SK-N-SH treated with all-trans-retinoic acid at 6 μM for 48 hours (cell line): ENCODE measurements around the gene LPP.

Experiments
- ATAC-seq: fragments of 200-7000 bp; cut with Tn5 transposase; 3 replicates; pipeline ENCODE4 v1.9.1; 2020; ENCODE audit warnings: mild to moderate bottlenecking, moderate library complexity
- ARNTL ChIP-seq: fragments of 450-650 bp; formaldehyde crosslinking; IDR thresholded peaks from 2 replicates; pipeline ENCODE4 v1.5.0; 2020; ENCODE audit warnings: low read depth, mild to moderate bottlenecking, moderate library complexity, borderline replicate concordance
- BACH2 ChIP-seq: fragments of 250-450 bp; sonication (Bioruptor Pico); IDR thresholded peaks from 2 replicates; pipeline ENCODE4 v1.9.0; 2021; ENCODE audit warnings: mild to moderate bottlenecking, borderline replicate concordance
- ESRRG ChIP-seq: fragments of 250-450 bp; sonication (Bioruptor Pico); IDR thresholded peaks from 2 replicates; pipeline ENCODE4 v1.6.1; 2021; ENCODE audit warnings: mild to moderate bottlenecking
- GLIS3 ChIP-seq: fragments of 250-450 bp; sonication (Bioruptor Pico); IDR thresholded peaks from 2 replicates; pipeline ENCODE4 v1.5.0; 2020; ENCODE audit warnings: mild to moderate bottlenecking, moderate library complexity
- ISL1 ChIP-seq: fragments of 250-450 bp; sonication (Bioruptor Pico); IDR thresholded peaks from 2 replicates; pipeline ENCODE4 v2.1.2; 2022; ENCODE audit warnings: mild to moderate bottlenecking, moderate library complexity
- OSR1 ChIP-seq: fragments of 250-450 bp; sonication (Bioruptor Pico); IDR thresholded peaks from 2 replicates; pipeline ENCODE4 v1.8.0; 2022; ENCODE audit warnings: moderate library complexity, mild to moderate bottlenecking, inconsistent platforms
- RARB ChIP-seq: fragments of 250-450 bp; sonication (Bioruptor Pico); IDR thresholded peaks from 2 replicates; pipeline ENCODE4 v1.8.0; 2021; ENCODE audit warnings: mild to moderate bottlenecking, moderate library complexity
- SNAI2 ChIP-seq: fragments of 250-450 bp; sonication (Bioruptor Pico); IDR thresholded peaks from 2 replicates; pipeline ENCODE4 v1.5.0; 2020; ENCODE audit warnings: mild to moderate bottlenecking, moderate library complexity
- TOX ChIP-seq: fragments of 250-450 bp; sonication (Bioruptor Pico); IDR thresholded peaks from 2 replicates; pipeline ENCODE4 v1.8.0; 2021; ENCODE audit warnings: mild to moderate bottlenecking, moderate library complexity, borderline replicate concordance
- ZC3H10 ChIP-seq: fragments of 250-450 bp; sonication (Bioruptor Pico); IDR thresholded peaks from 2 replicates; pipeline ENCODE4 v1.5.1; 2021; ENCODE audit warnings: mild to moderate bottlenecking, moderate library complexity
- ZFP3 ChIP-seq: fragments of 250-450 bp; sonication (Bioruptor Pico); IDR thresholded peaks from 2 replicates; pipeline ENCODE4 v1.5.0; 2020; ENCODE audit warnings: mild to moderate bottlenecking, moderate library complexity
- ZNF565 ChIP-seq: fragments of 450-650 bp; formaldehyde crosslinking; conservative IDR thresholded peaks from 2 replicates; pipeline ENCODE4 v1.5.0; 2020; ENCODE audit warnings: low read depth, mild to moderate bottlenecking, moderate library complexity
- ZNF70 ChIP-seq: fragments of 450-650 bp; formaldehyde crosslinking; IDR thresholded peaks from 2 replicates; pipeline ENCODE4 v1.5.0; 2020; ENCODE audit warnings: mild to moderate bottlenecking, moderate library complexity
- ZNF8 ChIP-seq: fragments of 450-650 bp; formaldehyde crosslinking; IDR thresholded peaks from 2 replicates; pipeline ENCODE4 v1.5.0; 2020; ENCODE audit warnings: mild to moderate bottlenecking, moderate library complexity
- TF ChIP-seq, protein P1 (sequence below): fragments of 250-450 bp; sonication (Bioruptor Pico); IDR thresholded peaks from 2 replicates; pipeline ENCODE4 v1.5.1; 2020; ENCODE audit warnings: low read depth, mild to moderate bottlenecking, moderate library complexity
- TF ChIP-seq, protein P2 (sequence below): fragments of 250-450 bp; sonication (Bioruptor Pico); IDR thresholded peaks from 2 replicates; pipeline ENCODE4 v1.8.0; 2021; ENCODE audit warnings: low read depth, mild to moderate bottlenecking, moderate library complexity, borderline replicate concordance
- TF ChIP-seq, protein P3 (sequence below): fragments of 250-450 bp; sonication (Bioruptor Pico); IDR thresholded peaks from 2 replicates; pipeline ENCODE4 v1.8.0; 2020; ENCODE audit warnings: mild to moderate bottlenecking, moderate library complexity, borderline replicate concordance
- TF ChIP-seq, protein P4 (sequence below): fragments of 250-450 bp; sonication (Bioruptor Pico); IDR thresholded peaks from 2 replicates; pipeline ENCODE4 v1.5.0; 2020; ENCODE audit warnings: mild to moderate bottlenecking, moderate library complexity

LPP gene

DNA sequence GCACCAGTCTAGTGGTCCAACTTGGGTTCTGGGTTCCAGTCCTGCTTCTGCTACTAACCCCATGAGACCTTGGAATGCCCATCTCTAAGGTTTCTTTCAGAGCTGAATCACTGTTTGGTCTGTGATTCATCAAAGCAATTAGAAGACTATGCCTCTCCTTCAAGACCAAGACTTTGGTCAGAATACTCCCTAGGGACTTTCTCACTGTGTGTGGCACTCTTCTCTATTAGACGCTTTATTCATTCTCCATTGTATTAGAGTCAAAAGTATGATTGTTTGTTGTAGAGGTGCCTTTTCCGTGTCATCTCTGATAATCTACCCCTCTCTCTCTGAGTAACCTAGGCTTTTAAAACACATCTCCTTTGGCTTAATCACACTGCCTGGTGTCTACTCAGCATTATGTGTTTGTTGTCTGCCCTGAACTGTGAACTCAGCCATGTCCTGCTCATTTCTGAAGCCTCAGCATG is 90.5 kb downstream of the LPP start (continued):
- TF ChIP-seq, protein P1, sequence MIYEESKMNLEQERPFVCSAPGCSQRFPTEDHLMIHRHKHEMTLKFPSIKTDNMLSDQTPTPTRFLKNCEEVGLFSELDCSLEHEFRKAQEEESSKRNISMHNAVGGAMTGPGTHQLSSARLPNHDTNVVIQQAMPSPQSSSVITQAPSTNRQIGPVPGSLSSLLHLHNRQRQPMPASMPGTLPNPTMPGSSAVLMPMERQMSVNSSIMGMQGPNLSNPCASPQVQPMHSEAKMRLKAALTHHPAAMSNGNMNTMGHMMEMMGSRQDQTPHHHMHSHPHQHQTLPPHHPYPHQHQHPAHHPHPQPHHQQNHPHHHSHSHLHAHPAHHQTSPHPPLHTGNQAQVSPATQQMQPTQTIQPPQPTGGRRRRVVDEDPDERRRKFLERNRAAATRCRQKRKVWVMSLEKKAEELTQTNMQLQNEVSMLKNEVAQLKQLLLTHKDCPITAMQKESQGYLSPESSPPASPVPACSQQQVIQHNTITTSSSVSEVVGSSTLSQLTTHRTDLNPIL, result no peak
- no peak for TF ChIP-seq ZFP3

DNA sequence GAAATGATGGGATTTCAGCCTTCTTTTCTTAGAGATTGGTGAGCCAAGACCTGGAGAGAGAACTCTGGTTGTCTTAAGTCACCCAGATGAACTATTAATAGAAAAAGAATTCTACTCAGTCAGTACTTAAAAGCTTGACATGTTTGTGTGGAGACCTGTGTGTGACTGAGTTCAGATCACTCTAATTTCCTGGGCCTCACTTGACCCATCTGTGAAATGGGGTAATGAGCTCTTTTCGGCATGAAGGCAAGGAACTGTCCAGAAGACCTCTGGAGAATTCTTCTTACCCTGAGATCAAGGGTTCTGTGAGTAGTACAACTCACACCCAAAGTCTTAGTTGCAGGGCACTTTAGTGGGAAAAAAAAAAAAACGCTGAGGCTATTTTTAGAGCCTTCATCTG is 92.9 kb downstream of the LPP start:
- ATAC-seq, result no peak
- TF ChIP-seq ZC3H10 (CRISPR knock-in tag) (no peak), ZNF565 (CRISPR knock-in tag) (no peak), ARNTL (CRISPR knock-in tag) (no peak)
- TF ChIP-seq, protein P2, sequence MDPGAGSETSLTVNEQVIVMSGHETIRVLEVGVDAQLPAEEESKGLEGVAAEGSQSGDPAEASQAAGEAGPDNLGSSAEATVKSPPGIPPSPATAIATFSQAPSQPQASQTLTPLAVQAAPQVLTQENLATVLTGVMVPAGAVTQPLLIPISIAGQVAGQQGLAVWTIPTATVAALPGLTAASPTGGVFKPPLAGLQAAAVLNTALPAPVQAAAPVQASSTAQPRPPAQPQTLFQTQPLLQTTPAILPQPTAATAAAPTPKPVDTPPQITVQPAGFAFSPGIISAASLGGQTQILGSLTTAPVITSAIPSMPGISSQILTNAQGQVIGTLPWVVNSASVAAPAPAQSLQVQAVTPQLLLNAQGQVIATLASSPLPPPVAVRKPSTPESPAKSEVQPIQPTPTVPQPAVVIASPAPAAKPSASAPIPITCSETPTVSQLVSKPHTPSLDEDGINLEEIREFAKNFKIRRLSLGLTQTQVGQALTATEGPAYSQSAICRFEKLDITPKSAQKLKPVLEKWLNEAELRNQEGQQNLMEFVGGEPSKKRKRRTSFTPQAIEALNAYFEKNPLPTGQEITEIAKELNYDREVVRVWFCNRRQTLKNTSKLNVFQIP (CRISPR knock-in tag), result no peak
- TF ChIP-seq, all 23 proteins: peak for 0

DNA sequence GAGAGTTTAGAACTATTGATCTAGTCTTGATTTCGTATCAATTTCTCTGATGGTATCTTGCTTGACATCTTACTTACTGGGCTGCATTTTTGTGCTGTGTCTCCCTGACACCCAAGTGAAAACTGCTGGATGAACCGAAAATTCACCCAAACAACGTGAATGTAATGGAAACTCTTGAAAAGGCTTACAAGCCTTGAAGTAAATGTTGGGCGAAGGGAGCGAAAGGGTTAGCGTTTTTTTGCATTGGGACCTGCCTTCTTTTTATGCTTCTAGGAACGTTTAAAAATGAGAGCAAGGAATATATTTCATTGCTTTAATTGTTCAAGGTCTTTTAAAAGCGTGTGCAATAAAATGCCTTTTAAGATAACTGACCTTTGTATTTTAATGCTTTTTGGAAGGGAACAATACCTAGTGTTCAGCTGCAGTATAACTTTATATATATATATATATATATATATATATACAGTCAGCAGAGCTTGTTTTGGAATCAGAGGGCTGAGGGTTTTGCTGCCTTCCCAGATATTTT is 94.1 kb downstream of the LPP start:
- ATAC-seq, result no peak
- TF ChIP-seq, protein P3, sequence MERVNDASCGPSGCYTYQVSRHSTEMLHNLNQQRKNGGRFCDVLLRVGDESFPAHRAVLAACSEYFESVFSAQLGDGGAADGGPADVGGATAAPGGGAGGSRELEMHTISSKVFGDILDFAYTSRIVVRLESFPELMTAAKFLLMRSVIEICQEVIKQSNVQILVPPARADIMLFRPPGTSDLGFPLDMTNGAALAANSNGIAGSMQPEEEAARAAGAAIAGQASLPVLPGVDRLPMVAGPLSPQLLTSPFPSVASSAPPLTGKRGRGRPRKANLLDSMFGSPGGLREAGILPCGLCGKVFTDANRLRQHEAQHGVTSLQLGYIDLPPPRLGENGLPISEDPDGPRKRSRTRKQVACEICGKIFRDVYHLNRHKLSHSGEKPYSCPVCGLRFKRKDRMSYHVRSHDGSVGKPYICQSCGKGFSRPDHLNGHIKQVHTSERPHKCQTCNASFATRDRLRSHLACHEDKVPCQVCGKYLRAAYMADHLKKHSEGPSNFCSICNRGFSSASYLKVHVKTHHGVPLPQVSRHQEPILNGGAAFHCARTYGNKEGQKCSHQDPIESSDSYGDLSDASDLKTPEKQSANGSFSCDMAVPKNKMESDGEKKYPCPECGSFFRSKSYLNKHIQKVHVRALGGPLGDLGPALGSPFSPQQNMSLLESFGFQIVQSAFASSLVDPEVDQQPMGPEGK, result no peak

DNA sequence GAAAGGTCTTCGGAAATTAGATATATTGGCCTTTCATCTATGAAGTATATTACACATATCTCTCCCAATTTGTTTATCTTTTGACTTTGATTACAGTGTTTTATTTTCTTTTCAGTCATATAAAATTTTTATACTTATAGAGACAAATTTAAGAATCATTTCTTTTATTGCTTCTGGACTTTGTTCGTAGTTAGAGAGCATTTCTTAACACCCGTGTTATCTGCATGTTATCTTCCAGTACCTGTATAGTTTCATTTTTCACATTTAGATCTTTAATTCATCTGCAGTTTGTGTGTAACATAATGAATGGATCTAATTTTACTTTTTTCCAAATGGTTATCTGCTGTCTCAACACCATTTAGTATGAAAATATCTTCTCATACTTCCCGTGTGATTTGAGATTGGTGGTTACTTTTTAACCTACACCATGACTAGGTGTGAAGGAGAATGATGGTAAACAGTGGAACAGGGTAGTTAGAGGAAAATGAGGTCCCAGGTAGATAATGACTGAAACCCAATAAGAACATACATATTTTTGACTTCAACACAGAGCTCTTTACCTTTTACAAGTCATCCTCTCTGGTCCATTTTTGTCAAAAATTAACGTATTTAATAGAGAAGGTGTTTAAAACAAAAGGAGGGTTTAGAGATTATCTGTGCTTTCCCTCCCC is 99.3 kb downstream of the LPP start:
- no peak for TF ChIP-seq TOX (CRISPR knock-in tag)
- no peak for TF ChIP-seq BACH2 (CRISPR knock-in tag)
- TF ChIP-seq, protein P2 (CRISPR knock-in tag), result no peak
- TF ChIP-seq, protein P4, sequence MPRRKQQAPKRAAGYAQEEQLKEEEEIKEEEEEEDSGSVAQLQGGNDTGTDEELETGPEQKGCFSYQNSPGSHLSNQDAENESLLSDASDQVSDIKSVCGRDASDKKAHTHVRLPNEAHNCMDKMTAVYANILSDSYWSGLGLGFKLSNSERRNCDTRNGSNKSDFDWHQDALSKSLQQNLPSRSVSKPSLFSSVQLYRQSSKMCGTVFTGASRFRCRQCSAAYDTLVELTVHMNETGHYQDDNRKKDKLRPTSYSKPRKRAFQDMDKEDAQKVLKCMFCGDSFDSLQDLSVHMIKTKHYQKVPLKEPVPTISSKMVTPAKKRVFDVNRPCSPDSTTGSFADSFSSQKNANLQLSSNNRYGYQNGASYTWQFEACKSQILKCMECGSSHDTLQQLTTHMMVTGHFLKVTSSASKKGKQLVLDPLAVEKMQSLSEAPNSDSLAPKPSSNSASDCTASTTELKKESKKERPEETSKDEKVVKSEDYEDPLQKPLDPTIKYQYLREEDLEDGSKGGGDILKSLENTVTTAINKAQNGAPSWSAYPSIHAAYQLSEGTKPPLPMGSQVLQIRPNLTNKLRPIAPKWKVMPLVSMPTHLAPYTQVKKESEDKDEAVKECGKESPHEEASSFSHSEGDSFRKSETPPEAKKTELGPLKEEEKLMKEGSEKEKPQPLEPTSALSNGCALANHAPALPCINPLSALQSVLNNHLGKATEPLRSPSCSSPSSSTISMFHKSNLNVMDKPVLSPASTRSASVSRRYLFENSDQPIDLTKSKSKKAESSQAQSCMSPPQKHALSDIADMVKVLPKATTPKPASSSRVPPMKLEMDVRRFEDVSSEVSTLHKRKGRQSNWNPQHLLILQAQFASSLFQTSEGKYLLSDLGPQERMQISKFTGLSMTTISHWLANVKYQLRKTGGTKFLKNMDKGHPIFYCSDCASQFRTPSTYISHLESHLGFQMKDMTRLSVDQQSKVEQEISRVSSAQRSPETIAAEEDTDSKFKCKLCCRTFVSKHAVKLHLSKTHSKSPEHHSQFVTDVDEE (CRISPR knock-in tag), result no peak
- TF ChIP-seq GLIS3, result no peak
- no peak for TF ChIP-seq SNAI2 (CRISPR knock-in tag)
- no peak for TF ChIP-seq ZNF8 (CRISPR knock-in tag)
- TF ChIP-seq ESRRG, result no peak
- TF ChIP-seq ZFP3, result no peak
- TF ChIP-seq OSR1 (CRISPR knock-in tag), result no peak
- TF ChIP-seq ZNF70 (CRISPR knock-in tag), result no peak
- TF ChIP-seq ISL1, result no peak
- TF ChIP-seq, protein P1, result no peak
- TF ChIP-seq, protein P3, result no peak
- TF ChIP-seq RARB (CRISPR knock-in tag), result no peak
- TF ChIP-seq ARNTL (CRISPR knock-in tag), result no peak
- TF ChIP-seq, all 23 proteins: peak for 0
- no peak for ATAC-seq
